GM12878 (cell line): Measurements from ENCODE around the gene RPL13A. TPM values are rescaled to one million over a fixed set of nuclear protein-coding genes. Genes with fewer than 3 reads are reported as not detected.

Experiments
- CHD2 ChIP-seq: IDR thresholded peaks from 2 replicates; pipeline ENCODE4 v1.6.1; 2011; ENCODE audit warnings: low read depth, low read length, improper control_type of control experiment, borderline replicate concordance
- DPF2 ChIP-seq: fragments of 450-650 bp; IDR thresholded peaks from 2 replicates; pipeline ENCODE4 v1.6.1; 2017; ENCODE audit warnings: mild to moderate bottlenecking
- E2F4 ChIP-seq: IDR thresholded peaks from 2 replicates; pipeline ENCODE4 v1.6.1; 2012; ENCODE audit warnings: low read depth, low read length, improper control_type of control experiment
- ETV6 ChIP-seq, 2 experiments: fragments of 450-650 bp in 1 of 2; IDR thresholded peaks in 1 of 2; conservative IDR thresholded peaks in 1 of 2; 2 replicates each; pipeline ENCODE4 v1.6.1; 2014; ENCODE audit warnings: antibody characterized with exemption in 1 of 2, borderline replicate concordance in 1 of 2, low read depth in 1 of 2, mild to moderate bottlenecking in 1 of 2, moderate library complexity in 1 of 2
- HDGF ChIP-seq: fragments of 450-650 bp; IDR thresholded peaks from 2 replicates; pipeline ENCODE4 v1.6.1; 2016; ENCODE audit warnings: antibody characterized with exemption
- IRF3 ChIP-seq: fragments of 450-650 bp; IDR thresholded peaks from 2 replicates; pipeline ENCODE4 v1.6.1; 2014; ENCODE audit warnings: mild to moderate bottlenecking
- IRF4 ChIP-seq: IDR thresholded peaks from 2 replicates; pipeline ENCODE4 v1.6.1; 2011; ENCODE audit warnings: low read depth, low read length
- JUNB ChIP-seq: IDR thresholded peaks from 2 replicates; pipeline ENCODE4 v1.6.1; 2016; ENCODE audit warnings: antibody characterized with exemption, mild to moderate bottlenecking
- LARP7 ChIP-seq: fragments of 450-650 bp; IDR thresholded peaks from 2 replicates; pipeline ENCODE4 v1.6.1; 2017; ENCODE audit warnings: mild to moderate bottlenecking
- MTA2 ChIP-seq: fragments of 450-650 bp; IDR thresholded peaks from 2 replicates; pipeline ENCODE4 v1.6.1; 2016; ENCODE audit warnings: low read depth, mild to moderate bottlenecking, moderate library complexity
- NFYA ChIP-seq: IDR thresholded peaks from 2 replicates; pipeline ENCODE4 v1.6.1; 2011; ENCODE audit warnings: low read depth, mild to moderate bottlenecking, low read length, improper control_type of control experiment, borderline replicate concordance
- NR2F1 ChIP-seq: fragments of 450-650 bp; conservative IDR thresholded peaks from 2 replicates; pipeline ENCODE4 v1.6.1; 2017; ENCODE audit warnings: mild to moderate bottlenecking
- NRF1 ChIP-seq: conservative IDR thresholded peaks from 2 replicates; pipeline ENCODE4 v1.6.1; 2011; ENCODE audit warnings: mild to moderate bottlenecking, low read depth, low read length, improper control_type of control experiment
- PAX5 ChIP-seq: IDR thresholded peaks from 2 replicates; pipeline ENCODE4 v1.6.1; 2011; ENCODE audit warnings: low read depth, low read length, borderline replicate concordance
- PAX8 ChIP-seq: fragments of 450-650 bp; IDR thresholded peaks from 2 replicates; pipeline ENCODE4 v1.6.1; 2017; ENCODE audit warnings: mild to moderate bottlenecking, moderate library complexity
- SIN3A ChIP-seq: IDR thresholded peaks from 2 replicates; pipeline ENCODE4 v1.6.1; 2012; ENCODE audit warnings: low read depth, low read length, improper control_type of control experiment
- SUZ12 ChIP-seq: fragments of 200-600 bp; sonication (generic); IDR thresholded peaks from one replicate; pipeline ENCODE4 v1.6.1; 2018; ENCODE audit warnings: antibody characterized with exemption, mild to moderate bottlenecking; ENCODE audit not compliant: unreplicated experiment
- ZNF384 ChIP-seq: IDR thresholded peaks from 2 replicates; pipeline ENCODE4 v1.6.1; 2012; ENCODE audit warnings: low read depth, mild to moderate bottlenecking, low read length, improper control_type of control experiment, borderline replicate concordance
- polyA plus RNA-seq, 11 experiments: library from polyadenylated mRNA; depleted of rRNA in 4 of 11; unstranded in 6 of 11; stranded (reverse) in 5 of 11; fragments of >200 nt; fragmentation: Nextera tagmentation in 4 of 11; fragmentation: Illumina TruSeq in 1 of 11; extraction: Ambion mirVana in 4 of 11; extraction: Trizol in 1 of 11; gene quantifications; 1 replicate in 1 of 11; 2 replicates in 10 of 11; pipeline versions ENCODE4 v1.2.1 to v1.2.3, GENCODE V29; 2011 to 2016; ENCODE audit warnings: inconsistent platforms in 2 of 11, missing spikeins in 2 of 11, low read depth in 1 of 11
- total RNA-seq, 4 experiments: library from RNA; depleted of rRNA in 3 of 4; stranded (reverse); fragments of >200 nt in 3 of 4; fragmentation: Illumina TruSeq in 1 of 4; extraction: Trizol in 1 of 4; gene quantifications; 2 replicates each; pipeline versions ENCODE4 v1.2.1 to v1.2.3, GENCODE V29; 2013 to 2021
- TF ChIP-seq, protein P1 (sequence below): fragments of 450-650 bp; formaldehyde crosslinking; IDR thresholded peaks from 2 replicates; pipeline ENCODE4 v1.4.0; 2022; ENCODE audit warnings: mild to moderate bottlenecking, moderate library complexity
- TF ChIP-seq, protein P2 (sequence below): IDR thresholded peaks from 2 replicates; pipeline ENCODE4 v1.6.1; 2011; ENCODE audit warnings: low read depth, low read length, improper control_type of control experiment, borderline replicate concordance
- TF ChIP-seq, protein P3 (sequence below): IDR thresholded peaks from 2 replicates; pipeline ENCODE4 v1.6.1; 2012; ENCODE audit warnings: low read depth, low read length, improper control_type of control experiment
- TF ChIP-seq, protein P4 (sequence below): fragments of 450-650 bp; IDR thresholded peaks from 2 replicates; pipeline ENCODE4 v1.6.1; 2017; ENCODE audit warnings: borderline replicate concordance

The RPL13A gene
- total and polyA plus RNA-seq, 10 of the 15 experiments (the other 5 are each of a cell fraction or from before 2014, with no cell fraction given), result 1,426 to 8,961 (median 4,266) TPM

GRCh38 chr19:49468746-49469447 is 18.5 kb upstream of the RPL13A start (continued):
- TF ChIP-seq SIN3A (no peak), NR2F1 (0 out of 2 replicates have a peak, but pooled peaks have one; percentile 34), HDGF (0 out of 2 replicates have a peak, but pooled peaks have one; percentile 35), NRF1 (no peak), NFYA (no peak), PAX5 (peak; percentile 45; the same call in 1 of the 2 replicates), JUNB (peak; percentile 22; the same call in 1 of the 2 replicates), CHD2 (no peak), ETV6 (conservative IDR thresholded peaks at IDR 0.05 in 1 of 2, IDR thresholded peaks at IDR 0.05 in 1 of 2; ENCODE audit: borderline replicate concordance in 1 of 2, low read depth in 1 of 2) (no peak), PAX8 (no peak), LARP7 (no peak), E2F4 (no peak), ZNF384 (peak; percentile 15; the same call in 1 of the 2 replicates), SUZ12 (no peak), DPF2 (no peak), IRF4 (no peak), IRF3 (no peak), MTA2 (peak; percentile 39; the same call in 1 of the 2 replicates)
- TF ChIP-seq, protein P1, sequence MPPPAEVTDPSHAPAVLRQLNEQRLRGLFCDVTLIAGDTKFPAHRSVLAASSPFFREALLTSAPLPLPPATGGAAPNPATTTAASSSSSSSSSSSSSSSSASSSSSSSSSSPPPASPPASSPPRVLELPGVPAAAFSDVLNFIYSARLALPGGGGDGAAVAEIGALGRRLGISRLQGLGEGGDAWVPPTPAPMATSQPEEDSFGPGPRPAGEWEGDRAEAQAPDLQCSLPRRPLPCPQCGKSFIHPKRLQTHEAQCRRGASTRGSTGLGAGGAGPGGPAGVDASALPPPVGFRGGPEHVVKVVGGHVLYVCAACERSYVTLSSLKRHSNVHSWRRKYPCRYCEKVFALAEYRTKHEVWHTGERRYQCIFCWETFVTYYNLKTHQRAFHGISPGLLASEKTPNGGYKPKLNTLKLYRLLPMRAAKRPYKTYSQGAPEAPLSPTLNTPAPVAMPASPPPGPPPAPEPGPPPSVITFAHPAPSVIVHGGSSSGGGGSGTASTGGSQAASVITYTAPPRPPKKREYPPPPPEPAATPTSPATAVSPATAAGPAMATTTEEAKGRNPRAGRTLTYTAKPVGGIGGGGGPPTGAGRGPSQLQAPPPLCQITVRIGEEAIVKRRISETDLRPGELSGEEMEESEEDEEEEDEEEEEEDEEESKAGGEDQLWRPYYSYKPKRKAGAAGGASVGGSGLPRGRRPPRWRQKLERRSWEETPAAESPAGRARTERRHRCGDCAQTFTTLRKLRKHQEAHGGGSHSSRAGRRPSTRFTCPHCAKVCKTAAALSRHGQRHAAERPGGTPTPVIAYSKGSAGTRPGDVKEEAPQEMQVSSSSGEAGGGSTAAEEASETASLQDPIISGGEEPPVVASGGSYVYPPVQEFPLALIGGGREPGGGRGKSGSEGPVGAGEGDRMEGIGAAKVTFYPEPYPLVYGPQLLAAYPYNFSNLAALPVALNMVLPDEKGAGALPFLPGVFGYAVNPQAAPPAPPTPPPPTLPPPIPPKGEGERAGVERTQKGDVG (CRISPR knock-in tag), result no peak
- TF ChIP-seq, protein P2, sequence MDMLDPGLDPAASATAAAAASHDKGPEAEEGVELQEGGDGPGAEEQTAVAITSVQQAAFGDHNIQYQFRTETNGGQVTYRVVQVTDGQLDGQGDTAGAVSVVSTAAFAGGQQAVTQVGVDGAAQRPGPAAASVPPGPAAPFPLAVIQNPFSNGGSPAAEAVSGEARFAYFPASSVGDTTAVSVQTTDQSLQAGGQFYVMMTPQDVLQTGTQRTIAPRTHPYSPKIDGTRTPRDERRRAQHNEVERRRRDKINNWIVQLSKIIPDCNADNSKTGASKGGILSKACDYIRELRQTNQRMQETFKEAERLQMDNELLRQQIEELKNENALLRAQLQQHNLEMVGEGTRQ, result no peak
- TF ChIP-seq, protein P3, sequence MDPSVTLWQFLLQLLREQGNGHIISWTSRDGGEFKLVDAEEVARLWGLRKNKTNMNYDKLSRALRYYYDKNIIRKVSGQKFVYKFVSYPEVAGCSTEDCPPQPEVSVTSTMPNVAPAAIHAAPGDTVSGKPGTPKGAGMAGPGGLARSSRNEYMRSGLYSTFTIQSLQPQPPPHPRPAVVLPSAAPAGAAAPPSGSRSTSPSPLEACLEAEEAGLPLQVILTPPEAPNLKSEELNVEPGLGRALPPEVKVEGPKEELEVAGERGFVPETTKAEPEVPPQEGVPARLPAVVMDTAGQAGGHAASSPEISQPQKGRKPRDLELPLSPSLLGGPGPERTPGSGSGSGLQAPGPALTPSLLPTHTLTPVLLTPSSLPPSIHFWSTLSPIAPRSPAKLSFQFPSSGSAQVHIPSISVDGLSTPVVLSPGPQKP, result no peak
- TF ChIP-seq, protein P4, sequence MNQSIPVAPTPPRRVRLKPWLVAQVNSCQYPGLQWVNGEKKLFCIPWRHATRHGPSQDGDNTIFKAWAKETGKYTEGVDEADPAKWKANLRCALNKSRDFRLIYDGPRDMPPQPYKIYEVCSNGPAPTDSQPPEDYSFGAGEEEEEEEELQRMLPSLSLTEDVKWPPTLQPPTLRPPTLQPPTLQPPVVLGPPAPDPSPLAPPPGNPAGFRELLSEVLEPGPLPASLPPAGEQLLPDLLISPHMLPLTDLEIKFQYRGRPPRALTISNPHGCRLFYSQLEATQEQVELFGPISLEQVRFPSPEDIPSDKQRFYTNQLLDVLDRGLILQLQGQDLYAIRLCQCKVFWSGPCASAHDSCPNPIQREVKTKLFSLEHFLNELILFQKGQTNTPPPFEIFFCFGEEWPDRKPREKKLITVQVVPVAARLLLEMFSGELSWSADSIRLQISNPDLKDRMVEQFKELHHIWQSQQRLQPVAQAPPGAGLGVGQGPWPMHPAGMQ, result no peak
